ENCODE data around the gene SYTL3. TPM values are rescaled to one million over a fixed set of nuclear protein-coding genes. Genes with fewer than 3 reads are reported as not detected.
"Not testable (repeated sequence)": the region's sequence is repeated elsewhere in the genome, so short reads cannot be mapped to it uniquely, and the experiment has no call there.

The SYTL3 gene
- total RNA-seq, 1 donor from 2014 or later = 13.9 TPM

DNA sequence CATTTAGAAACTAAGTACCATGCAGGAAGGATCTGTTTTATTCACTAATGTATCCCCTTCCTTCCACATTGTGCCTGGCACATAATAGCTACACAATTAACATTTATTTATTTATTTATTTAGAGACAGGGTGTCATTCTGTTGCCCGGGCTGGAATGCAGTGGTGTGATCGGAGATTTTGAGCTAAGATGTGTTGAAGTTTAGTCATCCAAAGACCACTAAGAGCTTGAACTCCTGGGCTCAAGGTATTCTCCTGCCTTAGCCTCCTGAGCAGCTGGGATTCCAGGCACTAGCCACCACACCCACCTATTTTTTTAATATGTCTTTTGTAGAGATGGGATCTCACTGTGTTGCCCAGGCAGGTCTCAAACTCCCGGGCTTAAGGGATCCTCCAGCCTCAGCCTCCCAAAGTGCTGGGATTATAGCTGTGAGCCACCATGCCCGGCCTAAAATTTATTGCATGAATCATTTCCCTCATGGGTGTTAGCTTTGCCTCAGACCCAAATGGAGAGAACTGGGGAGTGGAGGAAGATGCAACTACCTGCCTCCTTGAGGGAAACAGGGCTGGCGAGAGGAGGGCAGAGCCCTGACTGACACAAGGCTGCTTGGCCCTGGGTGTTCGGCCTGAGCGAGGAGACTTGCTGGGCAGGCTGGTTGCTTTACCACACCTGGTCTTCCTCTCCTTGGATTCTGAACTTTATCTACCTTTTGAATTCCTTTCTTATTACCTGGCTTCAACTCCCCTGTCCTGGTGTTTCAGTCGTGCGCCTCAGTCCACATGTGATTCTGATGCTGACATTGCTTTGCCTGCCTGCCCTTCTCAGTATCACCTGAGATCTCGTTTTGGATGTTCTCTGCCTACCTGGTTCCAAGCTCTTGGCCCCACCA is 3.6 kb upstream of the SYTL3 start:
- H3K27me3 ChIP-seq (ENCODE audit: low read depth) = no peaks in the 10 kb centered on the region
- DNase-seq (no peak), ATAC-seq (no peak)
- intact Hi-C loops (cut with DNase I) = no loop called here
- no peaks in the 10 kb centered on the region for H3K36me3 ChIP-seq
- peak overlapping the region; percentile 99 for H3K27ac ChIP-seq
- TF ChIP-seq, protein P1, sequence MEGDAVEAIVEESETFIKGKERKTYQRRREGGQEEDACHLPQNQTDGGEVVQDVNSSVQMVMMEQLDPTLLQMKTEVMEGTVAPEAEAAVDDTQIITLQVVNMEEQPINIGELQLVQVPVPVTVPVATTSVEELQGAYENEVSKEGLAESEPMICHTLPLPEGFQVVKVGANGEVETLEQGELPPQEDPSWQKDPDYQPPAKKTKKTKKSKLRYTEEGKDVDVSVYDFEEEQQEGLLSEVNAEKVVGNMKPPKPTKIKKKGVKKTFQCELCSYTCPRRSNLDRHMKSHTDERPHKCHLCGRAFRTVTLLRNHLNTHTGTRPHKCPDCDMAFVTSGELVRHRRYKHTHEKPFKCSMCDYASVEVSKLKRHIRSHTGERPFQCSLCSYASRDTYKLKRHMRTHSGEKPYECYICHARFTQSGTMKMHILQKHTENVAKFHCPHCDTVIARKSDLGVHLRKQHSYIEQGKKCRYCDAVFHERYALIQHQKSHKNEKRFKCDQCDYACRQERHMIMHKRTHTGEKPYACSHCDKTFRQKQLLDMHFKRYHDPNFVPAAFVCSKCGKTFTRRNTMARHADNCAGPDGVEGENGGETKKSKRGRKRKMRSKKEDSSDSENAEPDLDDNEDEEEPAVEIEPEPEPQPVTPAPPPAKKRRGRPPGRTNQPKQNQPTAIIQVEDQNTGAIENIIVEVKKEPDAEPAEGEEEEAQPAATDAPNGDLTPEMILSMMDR (IDR thresholded peaks at IDR 0.05) = no peak
- no peak overlapping the region for H3K4me3 ChIP-seq
- no peaks in the 10 kb centered on the region for H3K9me3 ChIP-seq
- H3K4me1 ChIP-seq = peaks cover 43% of the 10 kb centered on the region

DNA sequence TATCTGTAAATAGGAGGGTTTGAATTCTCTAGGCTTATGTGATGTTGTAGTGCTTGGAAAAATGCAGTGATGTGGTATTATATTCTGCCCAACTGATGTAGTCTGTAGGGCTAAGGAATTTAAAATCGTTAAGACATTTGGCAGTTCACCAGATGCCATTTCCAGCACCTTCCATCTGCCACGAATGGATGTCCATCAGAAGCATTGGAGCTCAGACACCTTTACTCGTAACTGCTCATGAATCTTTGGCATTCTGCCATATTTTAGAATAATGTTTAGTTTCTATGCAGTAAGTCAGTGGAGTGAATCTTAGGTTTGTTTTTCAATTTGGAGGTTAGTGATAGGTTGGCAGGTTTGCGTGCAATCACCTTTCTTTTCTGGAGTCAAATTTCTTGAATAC is 2.4 kb upstream of the SYTL3 start:
- intact Hi-C loops (cut with DNase I) = no loop called here
- Histone ChIP-seq H3K27me3 (ENCODE audit: low read depth) (no peaks in the 10 kb centered on the region), H3K27ac (no peak overlapping the region), H3K4me1 (peaks cover 31% of the 10 kb centered on the region), H3K4me3 (no peak overlapping the region), H3K36me3 (no peaks in the 10 kb centered on the region), H3K9me3 (no peaks in the 10 kb centered on the region)
- DNase-seq (no peak), ATAC-seq (no peak)
- TF ChIP-seq, protein P1 (IDR thresholded peaks at IDR 0.05) = no peak

DNA sequence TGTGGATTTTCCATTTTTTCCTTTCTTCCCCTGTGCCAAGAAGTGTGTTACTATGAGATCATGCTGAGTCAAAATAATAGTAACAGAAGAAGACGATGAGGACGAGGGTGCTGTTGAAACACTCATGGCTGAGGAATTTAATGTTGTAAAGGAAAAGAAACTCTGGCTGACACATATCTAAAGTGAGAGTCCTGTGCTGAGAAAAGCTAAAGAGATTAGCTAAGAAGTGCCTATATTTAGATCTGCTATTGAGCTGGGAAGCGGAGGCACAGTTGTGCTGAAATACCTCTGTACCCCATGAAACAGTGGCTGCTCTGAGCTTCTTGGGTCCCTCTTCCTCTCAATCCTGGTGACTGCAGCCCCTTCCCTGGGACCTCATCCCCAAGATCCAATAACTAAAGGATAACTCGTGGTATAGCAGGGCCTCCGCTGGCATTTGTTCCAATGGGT is 1.1 kb upstream of the SYTL3 start:
- TF ChIP-seq, protein P1 (IDR thresholded peaks at IDR 0.05) = no peak
- peak overlapping the region; percentile 76 for H3K27ac ChIP-seq
- intact Hi-C loops (cut with DNase I) = no loop called here
- H3K4me3 ChIP-seq = no peak overlapping the region
- DNase-seq (no peak), ATAC-seq (no peak)
- no peaks in the 10 kb centered on the region for H3K27me3 ChIP-seq (ENCODE audit: low read depth)
- peaks cover 22% of the 10 kb centered on the region for H3K4me1 ChIP-seq
- H3K36me3 ChIP-seq = no peaks in the 10 kb centered on the region
- no peaks in the 10 kb centered on the region for H3K9me3 ChIP-seq

DNA sequence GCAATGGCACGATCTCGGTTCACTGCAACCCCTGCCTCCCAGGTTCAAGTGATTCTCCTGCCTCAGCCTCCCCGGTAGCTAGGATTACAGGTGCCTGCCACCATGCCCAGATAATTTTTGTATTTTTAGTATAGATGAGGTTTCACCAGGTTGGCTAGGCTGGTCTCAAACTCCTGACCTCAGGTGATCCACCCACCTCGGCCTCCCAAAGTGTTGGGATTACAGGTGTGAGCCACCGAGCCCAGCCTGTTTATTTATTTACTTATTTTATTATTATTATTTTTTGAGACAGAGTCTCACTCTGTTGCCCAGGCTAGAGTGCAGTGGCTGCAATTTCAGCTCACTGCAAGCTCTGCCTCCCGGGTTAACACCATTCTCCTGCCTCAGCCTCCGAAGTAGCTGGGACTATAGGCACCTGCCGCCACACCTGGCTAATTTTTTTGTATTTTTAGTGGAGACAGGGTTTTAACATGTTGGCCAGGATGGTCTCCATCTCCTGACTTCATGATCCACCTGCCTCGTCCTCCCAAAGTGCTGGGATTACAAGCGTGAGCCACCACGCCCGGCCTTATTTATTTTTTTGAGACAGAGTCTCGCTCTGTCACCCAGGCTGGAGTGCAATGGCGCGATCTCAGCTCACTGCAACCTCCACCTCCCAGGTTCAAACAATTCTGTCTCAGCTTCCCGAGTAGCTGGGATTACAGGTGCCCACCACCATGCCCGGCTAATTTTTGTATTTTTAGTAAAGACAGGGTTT is 2.3 kb downstream of the SYTL3 start:
- H3K27me3 ChIP-seq (ENCODE audit: low read depth); intact Hi-C loops (cut with DNase I); DNase-seq; H3K4me3 ChIP-seq; H3K36me3 ChIP-seq; H3K9me3 ChIP-seq; ATAC-seq: not testable (repeated sequence)
- Histone ChIP-seq H3K27ac (peak overlapping the region; percentile 42), H3K4me1 (peaks cover 49% of the 10 kb centered on the region)

DNA sequence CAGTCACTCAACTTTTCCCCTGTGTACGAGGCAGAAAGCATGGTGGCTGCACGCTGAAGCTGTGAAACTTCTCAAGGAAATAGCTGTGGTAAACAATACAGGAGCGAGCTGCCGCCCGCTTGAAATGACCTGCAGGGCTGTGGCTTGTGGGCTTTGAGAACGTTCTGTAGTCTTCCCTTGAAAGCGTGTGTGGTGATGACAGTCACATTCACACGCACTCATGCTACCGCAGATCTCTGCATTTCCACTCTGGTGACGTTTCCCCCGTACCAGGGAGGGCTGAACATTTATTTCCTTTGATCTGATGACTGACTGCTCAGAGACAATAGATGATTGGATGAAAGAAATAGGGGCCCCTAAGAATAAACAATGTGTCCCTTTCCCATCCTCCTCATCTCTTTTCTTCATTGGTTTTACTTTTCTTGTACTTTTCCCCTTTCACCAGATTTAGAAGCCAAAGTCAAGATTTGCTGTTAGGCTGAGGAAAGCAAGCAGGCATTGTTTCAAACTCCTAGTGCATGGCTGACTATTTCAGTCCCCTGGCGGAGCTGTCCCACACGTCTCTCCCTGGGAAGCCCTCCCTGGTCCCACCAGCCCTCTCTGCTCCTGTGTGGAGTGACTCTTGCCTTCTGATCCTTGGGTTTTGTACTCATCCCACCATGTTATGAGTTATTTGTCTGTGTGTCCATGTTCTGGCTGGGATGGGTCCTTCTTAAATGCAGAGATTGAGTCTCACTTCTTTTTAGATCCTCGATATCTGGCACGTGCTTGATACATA is 3.9 kb downstream of the SYTL3 start:
- TF ChIP-seq, protein P1 (IDR thresholded peaks at IDR 0.05) = no peak
- Histone ChIP-seq H3K4me1 (peaks cover 46% of the 10 kb centered on the region), H3K4me3 (no peak overlapping the region), H3K9me3 (no peaks in the 10 kb centered on the region), H3K27ac (peak overlapping the region; percentile 75), H3K27me3 (ENCODE audit: low read depth) (no peaks in the 10 kb centered on the region), H3K36me3 (no peaks in the 10 kb centered on the region)
- peak; percentile 70 for DNase-seq
- ATAC-seq = peak; percentile 20 to 52
- intact Hi-C loops (cut with DNase I) = no loop called here
